Endometrial microvascular endothelial cells (primary cell): ENCODE measurements around the gene IL5RA. TPM values are rescaled to one million over a fixed set of nuclear protein-coding genes. Genes with fewer than 3 reads are reported as not detected.

Experiments
- total RNA-seq: library from RNA; depleted of rRNA; stranded (reverse); fragments of >200 nt; gene quantifications from one replicate; pipeline ENCODE4 v1.2.3, GENCODE V29; 2015; ENCODE audit errors: inconsistent ontology term

The IL5RA gene
- total RNA-seq, 1 donor from 2014 or later: not detected

Other genes with a start within 250 kb of the IL5RA start
- gene TRNT1, start 16.6 kb upstream of the IL5RA start, total RNA-seq: 32.6 TPM
- 61.8 TPM for gene CRBN, start 69.3 kb upstream of the IL5RA start, total RNA-seq